Stimulated activated CD4-positive, alpha-beta T cell treated with anti-CD3 and anti-CD28 coated beads, Interleukin-1b, Interleukin-23, amount 100 ng/mL, for 48 hours (primary cell): Measurements from ENCODE around the gene UMOD.
"Not testable (repeated sequence)": the region's sequence is repeated elsewhere in the genome, so short reads cannot be mapped to it uniquely, and the experiment has no call there.

Experiments used
- DNase-seq: peaks from one replicate; pipeline ENCODE4 v3.0.0-alpha.2; 2020

UMOD gene

DNA sequence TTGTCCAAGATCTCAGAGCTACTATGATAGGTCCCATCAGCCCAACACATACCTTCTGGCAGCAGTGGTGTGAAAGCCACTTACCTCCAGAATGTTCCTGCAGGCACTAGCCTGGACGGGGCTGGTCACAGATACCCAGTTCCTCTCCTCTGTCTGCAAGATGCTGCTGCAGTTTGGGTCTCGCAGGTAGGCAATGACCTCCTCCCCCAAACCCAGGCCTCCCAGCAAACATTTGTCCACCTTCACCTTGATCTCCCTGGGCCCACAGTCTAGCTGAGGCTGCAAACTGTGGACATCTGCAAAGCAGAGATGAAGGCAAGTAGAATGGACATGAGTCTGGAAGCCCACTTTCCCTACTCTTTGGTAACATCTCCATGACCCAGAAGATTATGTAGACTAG is 32.3 kb downstream of the UMOD start:
- no peak for DNase-seq

DNA sequence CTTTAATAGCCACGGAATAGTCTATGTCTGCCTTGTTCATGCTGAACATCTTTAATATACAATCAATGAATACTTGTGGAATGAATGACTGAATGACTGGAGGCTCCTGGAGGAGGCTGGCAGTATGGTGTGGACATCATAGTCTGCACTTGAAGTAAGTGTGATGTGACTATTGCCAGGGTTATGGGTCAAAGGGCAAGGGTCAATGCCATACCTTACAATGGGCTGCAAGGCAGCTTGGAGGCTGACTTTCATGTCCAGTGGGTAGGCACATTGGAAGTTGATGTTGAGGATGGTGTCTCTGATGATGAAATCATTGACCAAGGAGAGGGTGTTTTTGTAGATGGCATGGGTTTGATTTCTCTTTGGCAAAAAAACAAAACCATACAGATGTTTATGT is 33.1 kb downstream of the UMOD start:
- no peak for DNase-seq

DNA sequence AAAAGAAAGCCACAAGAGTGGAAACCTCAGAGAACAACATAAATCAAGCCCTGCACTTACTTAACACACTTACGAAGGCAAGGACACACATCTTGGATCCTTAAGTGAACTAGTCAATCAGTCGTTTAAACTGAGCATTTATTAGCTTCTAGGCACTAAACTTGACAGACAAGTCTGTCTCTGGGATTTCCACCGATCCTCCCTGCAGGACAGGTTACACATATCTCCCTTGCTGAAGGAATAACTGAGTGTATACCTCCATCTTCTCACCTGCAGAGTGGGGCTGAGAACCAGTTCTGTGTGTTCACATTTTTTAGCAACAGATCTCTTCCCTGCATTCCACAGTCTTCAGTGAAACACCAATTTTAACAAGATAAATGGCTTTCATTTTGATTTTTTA is 34.1 kb downstream of the UMOD start:
- no peak for DNase-seq

DNA sequence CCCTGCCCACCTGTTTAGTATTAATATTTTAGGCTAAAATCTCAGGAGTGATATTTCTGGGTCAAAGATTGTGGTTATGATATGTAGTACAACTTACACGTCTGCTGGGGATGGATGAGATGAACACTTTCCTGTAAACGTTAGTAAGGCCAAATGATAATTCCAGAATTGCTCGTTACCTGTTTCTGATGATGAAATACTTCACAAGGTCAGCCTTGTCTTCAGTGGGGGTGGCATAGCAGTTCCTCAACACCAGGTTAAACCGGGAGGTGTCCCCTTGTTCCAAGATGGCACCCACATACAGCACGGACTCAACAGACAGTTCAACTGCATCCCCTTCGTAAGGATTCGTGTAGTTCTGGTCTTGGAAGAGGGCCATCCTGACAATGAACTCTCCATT is 34.5 kb downstream of the UMOD start:
- no peak for DNase-seq

DNA sequence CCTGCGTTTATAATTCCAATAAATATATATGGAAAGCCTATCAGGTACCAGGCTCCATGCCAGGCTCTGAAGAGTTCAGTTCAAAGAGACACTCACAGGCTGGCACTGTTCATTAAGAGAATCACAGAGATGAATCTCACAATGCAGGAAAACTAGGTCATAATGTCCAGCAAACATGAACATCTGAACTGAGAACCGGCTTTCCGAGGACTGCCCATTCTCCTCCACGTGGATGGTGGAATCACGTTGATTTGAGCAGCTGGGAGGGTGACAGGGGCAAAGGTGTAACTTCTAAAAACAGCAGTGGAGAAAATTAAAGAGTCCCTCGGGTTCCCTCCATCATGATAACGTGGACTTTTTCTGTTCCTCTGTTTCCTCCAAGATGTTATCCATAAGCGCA is 35.4 kb downstream of the UMOD start:
- no peak for DNase-seq

DNA sequence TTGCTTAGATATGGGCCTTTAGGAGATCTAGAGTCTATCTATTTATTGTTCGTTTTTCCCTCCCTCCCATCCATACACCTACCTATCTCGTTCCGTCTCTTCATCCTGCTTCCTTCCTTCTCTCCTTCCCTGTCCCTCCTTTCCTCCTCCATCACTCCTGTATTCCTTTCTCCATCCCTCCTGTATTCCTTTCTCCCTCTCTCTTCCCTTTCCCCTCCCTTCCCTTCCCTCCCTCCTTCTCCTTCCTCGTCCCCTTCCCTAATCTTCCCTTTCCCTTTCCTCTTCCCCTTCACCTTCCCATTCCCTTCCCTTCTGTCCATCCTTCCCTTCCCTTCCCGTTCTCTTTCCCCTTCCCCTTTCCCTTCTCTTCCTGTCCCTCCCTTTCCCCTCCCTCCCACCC is 35.8 kb downstream of the UMOD start:
- no peak for DNase-seq

DNA sequence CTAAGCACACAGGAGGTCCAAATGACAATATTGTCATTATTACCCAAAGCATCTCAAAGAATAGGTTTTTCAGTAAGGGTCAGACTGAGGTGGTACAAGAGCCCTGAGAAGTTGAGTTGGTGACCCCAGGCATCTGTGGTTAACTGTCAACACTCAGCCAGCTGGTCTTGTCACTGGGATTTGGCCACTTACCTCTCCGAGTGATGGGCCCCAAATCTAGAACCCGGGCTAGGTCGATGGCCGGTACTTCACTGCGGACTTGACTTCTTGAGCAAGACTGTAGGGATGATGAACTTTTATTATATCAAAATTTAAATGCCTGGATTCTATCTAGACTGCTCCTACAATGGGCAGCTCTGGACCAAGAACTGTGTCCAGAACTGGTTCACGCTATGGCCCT is 36.8 kb downstream of the UMOD start:
- DNase-seq = no peak

DNA sequence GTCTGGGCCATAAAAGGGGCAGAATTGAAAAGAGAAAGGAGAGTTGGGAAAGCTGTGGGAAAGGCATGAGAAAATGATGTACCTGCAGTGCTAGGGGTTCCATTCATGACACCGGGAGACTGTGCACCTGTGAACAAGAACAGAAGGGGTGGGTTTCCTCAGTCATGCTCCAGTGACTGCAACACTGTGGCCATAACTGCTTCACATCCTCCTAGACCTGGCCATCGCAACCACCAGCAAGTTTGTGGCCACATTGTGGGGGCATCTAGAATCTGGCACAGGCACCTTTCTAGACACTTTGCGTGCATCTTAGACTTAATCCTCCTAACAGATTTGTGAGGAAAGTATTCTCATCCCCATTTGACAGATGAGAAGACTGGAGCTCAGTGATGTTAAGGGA is 37.9 kb downstream of the UMOD start:
- DNase-seq = no peak

DNA sequence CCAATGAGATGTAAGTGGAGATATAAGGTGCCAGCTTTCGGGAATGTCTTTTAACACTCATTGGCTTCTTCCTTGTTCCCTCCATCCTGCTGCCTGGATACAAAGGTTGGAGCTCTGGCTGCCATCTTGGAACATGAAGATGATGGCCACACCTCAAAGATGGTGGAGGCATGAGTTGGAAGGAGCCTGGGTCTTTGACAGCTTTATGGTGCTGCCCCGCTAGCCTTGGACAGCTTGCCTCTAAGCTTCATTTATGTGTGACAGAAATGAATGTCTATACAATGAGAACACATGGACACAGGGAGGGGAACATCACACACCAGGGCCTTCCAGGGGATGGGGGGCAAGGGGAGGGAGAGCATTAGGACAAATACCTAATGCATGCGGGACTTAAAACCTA is 38.8 kb downstream of the UMOD start:
- no peak for DNase-seq

DNA sequence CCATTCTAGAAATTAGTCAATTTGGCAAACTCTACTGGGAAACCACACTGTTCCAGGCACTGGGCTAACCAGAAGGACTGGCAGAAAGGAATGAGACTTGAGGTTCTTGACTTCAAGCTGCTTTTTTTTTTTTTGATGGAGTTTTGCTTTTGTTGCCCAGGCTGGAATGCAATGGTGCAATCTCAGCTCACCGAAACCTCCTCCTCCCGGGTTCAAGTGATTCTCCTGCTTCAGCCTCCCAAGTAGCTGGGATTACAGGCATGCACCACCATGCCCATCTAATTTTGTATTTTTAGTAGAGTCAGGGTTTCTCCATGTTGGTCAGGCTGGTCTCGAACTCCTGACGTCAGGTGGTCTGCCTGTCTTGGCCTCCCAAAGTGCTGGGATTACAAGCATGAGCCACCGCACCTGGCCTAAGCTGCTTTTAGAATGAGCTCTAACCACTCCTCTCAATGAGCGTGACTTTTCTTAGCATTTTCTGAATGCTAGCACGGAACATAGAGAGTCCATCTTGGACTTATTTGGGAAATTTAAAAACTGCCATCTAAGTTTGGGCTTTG is 39.9 kb downstream of the UMOD start:
- not testable (repeated sequence) for DNase-seq

DNA sequence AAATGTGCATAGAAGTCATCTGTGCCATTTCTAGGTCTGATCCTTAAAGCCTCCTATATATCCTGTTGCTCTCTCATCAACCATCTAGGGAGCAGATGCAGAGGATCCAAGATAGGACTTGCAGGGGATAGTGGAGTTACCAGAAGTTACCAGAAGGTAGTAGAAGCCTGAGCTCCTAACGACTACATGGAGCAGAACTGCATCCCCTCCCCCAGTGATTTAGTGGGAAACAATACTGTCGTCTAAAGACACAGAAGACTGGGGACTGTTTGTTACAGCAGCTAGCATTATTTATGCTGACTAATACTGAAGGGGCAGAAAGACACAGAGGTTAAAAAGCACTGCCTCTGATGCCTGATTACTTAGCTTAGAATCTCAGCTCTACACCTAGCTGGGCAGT is 41.0 kb downstream of the UMOD start:
- DNase-seq = no peak

DNA sequence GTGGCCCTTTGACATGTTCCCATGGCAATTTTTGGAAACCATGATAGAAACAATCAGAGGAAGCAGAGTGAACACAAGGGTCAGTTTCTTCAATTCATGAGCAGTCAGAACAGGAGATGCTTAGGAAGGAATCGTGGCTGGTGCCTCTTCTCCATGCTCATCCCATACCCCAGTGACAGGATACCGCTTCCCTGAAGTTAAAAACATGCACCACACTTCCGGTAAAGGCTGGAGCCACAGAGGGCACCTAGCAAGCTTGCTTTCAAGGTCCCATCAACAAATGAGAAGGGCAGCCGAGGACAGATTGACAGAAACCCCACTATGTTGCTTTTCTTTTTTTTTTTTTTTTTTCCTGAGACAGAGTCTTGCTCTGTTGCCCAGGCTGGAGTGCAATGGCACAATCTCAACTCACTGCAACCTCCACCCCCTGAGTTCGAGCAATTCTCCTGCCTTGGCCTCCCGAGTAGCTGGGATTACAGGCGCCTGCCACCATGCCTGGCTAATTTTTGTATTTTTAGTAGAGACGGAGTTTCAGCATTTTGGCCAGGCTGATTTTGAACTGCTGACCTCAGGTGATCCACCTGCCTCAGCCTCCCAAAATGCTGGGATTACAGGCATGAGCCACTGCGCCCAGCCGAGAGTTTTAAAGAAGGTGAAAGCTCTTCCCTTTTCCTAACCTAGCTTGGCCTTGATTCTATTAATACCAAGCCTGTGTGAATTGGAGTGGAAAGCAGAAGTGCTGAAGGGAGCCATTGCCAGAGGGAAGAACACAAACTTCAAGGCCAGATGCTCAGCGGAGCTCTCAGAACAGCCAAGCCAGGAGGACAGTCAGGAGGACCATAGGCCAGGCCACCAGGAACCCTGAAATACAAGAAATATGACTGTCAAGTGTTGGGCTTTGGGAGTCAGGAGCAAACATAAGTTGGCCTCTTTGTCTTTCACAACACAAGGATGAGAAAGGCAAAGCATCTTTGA is 41.8 kb downstream of the UMOD start:
- no peak for DNase-seq

DNA sequence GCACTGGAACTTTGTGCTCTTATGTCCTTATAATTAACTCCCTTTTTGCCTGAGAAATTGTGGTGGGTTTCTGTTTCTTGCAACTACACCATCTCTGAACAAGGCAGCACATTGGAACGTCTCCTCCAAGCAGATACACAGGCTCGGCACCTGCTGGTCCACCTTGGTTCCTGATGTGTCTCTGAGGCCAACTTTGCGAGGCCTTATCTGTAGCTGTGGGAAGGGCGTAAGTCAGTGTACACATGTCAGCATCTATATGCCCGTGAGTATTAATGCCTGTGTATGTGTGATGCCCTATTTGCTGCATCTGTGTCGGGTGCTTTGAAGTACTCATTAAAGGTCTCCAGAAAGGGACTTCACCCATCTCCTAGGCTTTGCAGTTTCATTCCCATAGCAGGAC is 42.7 kb downstream of the UMOD start:
- DNase-seq = no peak

DNA sequence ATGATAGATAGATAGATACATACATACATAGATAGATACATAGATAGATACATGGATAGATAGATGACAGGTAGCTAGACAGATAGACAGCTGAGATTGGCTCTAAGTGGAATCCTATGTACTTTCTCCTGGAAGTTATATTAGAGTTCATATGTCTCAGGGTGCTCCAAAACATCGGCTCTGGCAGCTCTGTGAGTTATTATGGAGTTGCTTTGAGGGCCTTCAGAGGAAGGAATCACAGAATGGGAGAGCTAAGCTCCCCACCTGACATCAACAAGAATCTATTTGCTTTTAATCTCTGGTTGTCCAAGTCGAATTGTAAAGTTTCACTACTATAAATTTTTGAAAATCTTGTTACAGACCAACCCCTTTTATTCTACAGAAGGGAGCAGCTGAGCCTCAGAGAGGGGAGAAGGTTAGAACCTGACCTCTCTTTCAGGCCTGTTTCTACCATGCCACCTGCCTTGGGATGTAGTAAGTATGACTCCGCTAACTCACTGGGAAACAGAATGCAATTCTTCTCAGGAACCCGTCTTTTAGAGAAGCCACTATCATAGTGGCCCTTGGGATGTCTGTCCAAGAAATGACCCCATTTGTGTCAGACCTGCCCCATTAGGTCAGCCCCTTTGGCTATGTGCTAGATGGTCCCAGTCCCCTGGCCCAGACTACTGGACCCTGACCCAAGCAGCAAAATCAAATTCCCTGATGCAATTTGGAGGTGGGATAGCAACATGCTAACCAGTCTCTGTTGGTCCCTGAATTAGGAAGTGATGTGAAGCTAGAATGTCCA is 43.5 kb downstream of the UMOD start:
- DNase-seq = no peak

DNA sequence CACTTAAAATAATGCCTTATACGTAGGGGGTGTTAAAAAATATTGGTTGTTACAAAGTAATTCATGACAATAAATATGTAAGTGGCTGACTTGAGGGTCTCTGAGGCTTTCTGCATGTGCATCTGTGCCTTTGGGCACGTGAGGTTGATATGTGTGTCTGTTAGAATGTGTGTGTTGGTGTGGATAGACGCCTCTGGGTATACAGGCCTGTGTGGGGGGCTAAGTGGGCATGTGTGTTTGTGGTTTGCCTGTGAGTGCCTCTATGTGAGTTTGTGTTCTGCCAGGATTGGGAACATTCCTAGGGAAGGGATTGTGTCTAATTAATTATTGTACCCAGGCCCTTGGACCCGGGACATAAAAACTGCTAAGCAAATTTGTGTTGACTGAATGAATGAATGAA is 44.2 kb downstream of the UMOD start:
- no peak for DNase-seq

DNA sequence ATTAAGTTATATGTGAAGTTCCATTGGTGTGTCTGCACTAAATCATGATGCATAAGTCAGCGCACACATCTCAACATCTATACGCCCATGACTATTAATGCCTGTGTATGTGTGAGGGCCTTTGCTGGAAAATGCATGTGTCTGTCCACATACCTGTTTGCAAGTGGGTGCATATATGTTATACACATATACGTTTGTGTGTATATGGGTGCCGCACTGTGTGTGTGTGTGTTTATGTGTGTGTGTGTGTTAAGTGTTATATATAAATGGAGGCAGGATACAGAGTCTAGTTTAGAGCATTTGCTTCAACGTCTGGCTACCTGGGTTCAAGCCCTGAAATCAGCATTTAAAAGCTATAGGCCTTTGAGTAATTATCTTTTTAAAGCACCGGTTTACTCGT is 44.7 kb downstream of the UMOD start:
- no peak for DNase-seq

DNA sequence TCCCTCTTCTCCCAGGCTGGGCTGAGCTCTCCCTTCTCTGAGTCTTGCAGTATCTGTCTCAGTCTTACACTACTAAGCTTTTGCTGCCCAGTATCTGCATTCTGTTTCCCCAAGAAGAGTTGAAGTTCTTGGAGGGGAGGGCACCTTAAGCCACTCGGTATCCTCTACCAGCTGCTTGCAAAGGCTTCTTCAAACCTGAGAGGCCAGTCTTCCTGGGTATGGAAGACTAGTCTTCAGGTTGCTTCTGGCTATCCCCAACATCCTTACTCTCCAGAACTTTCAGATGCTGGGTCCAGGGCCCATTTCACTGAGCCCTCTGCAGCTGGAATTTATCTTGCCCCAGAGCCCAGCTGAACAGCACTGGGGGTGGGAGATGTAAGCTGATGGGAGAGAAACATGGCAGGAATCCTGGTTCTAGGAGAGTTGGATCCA is 45.3 kb downstream of the UMOD start:
- no peak for DNase-seq

DNA sequence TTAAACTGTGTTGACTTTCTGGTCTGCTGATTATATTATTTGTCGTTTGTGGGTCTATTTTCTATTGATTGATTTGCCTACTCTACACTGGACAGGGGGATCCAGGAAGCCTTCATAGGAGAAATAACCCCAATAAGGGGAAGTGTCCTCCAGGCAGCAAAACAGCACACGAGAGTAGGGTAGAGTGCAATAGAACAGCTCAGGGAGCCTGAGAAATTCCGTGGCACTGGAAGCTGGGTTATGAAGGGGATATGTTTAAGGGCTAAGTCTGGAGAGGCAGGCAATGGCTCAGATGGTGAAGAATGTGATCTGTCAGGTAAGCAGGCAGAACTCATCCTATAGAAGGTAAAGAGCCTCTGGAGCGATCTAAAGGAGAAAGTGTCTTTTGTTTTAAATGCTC is 46.1 kb downstream of the UMOD start:
- DNase-seq = no peak

DNA sequence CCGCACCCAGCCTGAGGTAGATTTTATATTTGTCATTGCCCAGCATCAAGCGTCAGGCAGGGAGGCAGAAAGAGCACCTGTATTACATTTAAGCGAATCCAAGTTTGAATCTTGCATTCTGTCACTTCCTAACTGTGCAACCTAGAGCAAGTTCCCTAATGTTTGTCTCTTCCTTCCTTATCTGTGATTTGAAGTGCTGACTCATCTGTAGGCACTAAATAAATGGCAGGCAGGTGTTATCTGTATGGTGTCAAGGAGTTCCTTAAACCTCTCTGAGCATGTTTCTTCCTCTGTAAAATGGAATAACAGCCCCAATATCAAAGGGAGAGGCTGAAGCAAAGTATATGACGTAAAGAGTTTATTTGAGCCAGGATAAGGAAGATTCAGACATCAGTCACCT is 49.5 kb downstream of the UMOD start:
- DNase-seq = no peak

DNA sequence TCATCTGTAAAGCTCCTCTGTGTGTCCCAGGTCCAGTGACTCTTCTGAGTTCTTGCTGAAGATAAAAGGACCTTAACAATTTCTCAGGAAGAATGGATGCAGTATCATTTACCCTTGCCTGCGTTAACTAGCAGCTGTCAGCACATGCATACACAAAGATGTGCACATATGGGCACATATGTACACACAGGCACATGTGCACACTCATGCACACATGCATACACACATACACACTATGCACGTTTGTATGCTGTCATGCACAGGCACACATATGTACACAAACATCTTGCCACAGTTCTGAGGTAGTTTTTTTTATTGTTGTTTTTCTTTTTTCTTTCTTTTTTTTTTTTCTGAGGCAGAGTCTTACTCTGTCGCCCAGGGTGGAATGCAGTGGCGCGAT is 50.1 kb downstream of the UMOD start:
- no peak for DNase-seq

DNA sequence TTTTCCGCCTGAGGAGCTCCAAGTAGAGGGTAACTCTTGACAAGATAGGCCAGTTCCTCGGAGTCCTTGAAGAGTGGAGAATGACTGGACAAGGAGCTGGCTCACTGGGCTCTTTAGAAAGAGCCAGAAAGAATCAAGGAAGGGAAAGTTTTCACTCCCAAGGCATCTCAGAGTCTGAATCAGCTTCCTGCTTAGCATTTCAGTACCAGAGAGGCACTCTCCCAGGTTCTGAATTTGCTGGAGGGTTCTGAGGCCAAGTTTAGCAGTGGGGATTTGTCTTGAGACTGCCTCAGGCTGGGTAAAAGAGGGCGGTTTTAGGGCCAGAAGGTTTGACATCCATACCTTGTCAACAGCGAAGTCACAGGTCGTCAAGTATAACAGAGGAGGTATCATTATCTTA is 50.7 kb downstream of the UMOD start:
- DNase-seq = no peak

DNA sequence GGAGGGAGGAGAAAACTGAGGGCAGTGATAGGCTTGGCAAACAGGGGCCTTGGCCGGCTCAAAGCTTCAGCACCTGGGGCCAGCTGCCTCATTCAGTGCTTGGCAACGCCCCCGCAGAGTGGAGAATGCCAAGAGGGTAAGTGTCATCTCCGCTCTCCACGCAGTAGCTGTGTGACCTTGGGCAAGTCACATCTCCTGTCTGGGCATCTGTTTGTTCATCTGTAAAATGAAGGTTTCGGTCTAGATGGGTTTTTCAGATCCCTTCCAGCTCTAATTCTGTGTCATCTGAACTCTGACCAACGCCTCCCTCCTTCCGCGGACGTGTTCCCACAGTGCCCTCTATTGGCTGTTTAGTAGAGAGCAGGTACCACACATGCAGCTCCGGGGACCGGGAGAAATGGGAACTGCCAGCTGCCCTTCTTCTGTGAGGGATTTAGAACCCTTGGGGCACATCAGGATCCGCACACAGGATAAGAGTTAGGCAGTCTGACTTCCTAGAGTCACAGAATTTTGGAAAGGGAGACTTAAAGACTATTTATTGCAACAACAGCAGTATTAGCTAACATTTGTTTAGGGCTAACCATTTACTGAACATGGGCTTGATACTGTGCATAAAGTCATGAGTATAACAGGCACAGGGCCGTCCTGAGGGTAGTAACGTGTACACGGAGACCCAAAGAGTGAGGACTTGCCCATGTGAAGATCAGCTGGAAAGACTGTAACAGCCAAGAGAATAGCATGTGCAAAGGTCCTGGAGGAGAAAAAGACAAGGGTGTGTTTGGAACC is 52.0 kb downstream of the UMOD start:
- peak; percentile 35 for DNase-seq

DNA sequence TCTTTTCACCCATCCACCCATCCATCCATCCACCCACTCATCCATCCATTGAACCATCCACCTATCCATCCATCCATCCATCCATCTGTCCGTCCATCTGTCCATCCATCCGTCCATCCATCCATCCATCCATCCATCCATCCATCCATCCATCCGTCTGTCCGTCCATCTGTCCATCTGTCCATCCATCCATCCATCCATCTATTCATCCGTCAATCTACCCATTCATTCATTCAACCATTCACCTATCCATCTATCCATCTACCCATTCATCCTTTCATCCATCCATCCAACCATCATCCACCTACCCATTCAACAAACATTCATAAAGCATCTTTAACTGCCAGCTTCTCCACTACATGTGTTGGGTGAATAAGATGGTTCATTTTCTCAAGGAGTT is 54.1 kb downstream of the UMOD start:
- DNase-seq = no peak
